ENCODE measurements around the gene COL9A2.

DNA sequence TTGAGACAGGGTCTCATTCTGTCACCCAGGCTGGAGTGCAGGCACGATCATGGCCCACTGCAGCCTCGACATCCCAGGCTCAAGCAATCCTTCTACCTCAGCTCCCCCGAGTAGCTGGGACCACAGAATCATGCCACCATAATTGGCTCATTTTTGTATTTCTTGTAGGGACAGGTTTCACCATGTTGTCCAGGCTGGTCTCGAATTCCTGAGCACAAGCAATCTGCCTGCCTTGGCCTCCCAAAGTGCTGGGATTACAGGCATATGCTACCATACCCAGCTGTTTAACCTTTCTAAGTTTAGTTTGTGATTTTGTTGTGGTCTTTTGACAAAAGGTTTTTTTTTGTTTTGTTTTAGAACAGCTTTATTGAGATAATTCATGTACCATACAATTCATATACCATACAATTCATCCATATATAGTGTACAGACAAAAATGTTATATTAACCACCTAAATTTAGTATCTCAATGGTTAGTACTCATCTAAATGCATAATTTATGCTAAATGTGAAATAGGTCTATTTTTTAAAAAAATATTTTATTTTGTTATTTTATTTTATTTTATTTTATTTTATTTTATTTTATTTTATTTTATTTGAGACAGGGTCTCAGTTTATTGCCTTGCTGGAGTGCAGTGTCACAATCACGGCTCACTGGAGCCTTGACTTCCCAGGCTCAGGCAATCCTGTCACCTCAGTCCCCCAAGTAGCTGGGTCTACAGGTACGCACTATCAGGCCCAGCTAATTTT, 50.1 kb downstream of the COL9A2 start:
- TF ChIP-seq, protein P1, sequence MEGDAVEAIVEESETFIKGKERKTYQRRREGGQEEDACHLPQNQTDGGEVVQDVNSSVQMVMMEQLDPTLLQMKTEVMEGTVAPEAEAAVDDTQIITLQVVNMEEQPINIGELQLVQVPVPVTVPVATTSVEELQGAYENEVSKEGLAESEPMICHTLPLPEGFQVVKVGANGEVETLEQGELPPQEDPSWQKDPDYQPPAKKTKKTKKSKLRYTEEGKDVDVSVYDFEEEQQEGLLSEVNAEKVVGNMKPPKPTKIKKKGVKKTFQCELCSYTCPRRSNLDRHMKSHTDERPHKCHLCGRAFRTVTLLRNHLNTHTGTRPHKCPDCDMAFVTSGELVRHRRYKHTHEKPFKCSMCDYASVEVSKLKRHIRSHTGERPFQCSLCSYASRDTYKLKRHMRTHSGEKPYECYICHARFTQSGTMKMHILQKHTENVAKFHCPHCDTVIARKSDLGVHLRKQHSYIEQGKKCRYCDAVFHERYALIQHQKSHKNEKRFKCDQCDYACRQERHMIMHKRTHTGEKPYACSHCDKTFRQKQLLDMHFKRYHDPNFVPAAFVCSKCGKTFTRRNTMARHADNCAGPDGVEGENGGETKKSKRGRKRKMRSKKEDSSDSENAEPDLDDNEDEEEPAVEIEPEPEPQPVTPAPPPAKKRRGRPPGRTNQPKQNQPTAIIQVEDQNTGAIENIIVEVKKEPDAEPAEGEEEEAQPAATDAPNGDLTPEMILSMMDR (IDR thresholded peaks at IDR 0.05) = no peak
- TF ChIP-seq RXRA (IDR thresholded peaks at IDR 0.05; ENCODE audit: borderline replicate concordance, low read depth) (no peak), SIN3A (IDR thresholded peaks at IDR 0.05; ENCODE audit: borderline replicate concordance, low read depth, low read length) (no peak), POLR2AphosphoS5 (IDR thresholded peaks at IDR 0.05; ENCODE audit: low read depth, low read length) (no peak), EP300 (IDR thresholded peaks at IDR 0.05; ENCODE audit: borderline replicate concordance in 1 of 2, low read depth in 1 of 2, low read length in 1 of 2) (no peak)
- TF ChIP-seq, protein P2, sequence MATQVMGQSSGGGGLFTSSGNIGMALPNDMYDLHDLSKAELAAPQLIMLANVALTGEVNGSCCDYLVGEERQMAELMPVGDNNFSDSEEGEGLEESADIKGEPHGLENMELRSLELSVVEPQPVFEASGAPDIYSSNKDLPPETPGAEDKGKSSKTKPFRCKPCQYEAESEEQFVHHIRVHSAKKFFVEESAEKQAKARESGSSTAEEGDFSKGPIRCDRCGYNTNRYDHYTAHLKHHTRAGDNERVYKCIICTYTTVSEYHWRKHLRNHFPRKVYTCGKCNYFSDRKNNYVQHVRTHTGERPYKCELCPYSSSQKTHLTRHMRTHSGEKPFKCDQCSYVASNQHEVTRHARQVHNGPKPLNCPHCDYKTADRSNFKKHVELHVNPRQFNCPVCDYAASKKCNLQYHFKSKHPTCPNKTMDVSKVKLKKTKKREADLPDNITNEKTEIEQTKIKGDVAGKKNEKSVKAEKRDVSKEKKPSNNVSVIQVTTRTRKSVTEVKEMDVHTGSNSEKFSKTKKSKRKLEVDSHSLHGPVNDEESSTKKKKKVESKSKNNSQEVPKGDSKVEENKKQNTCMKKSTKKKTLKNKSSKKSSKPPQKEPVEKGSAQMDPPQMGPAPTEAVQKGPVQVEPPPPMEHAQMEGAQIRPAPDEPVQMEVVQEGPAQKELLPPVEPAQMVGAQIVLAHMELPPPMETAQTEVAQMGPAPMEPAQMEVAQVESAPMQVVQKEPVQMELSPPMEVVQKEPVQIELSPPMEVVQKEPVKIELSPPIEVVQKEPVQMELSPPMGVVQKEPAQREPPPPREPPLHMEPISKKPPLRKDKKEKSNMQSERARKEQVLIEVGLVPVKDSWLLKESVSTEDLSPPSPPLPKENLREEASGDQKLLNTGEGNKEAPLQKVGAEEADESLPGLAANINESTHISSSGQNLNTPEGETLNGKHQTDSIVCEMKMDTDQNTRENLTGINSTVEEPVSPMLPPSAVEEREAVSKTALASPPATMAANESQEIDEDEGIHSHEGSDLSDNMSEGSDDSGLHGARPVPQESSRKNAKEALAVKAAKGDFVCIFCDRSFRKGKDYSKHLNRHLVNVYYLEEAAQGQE (IDR thresholded peaks at IDR 0.05; ENCODE audit: low read depth, low read length) = no peak

All from SK-N-SH (cell line).